Suprapubic skin (tissue), 3 donors: Measurements from ENCODE around the gene SRSF6.

Experiments used
- EP300 ChIP-seq: sonication (generic); formaldehyde crosslinking; IDR thresholded peaks from one replicate; pipeline ENCODE4 v1.6.1; 2017; ENCODE audit warnings: antibody characterized with exemption
- POLR2A ChIP-seq, 2 donors: fragments of 450-650 bp; IDR thresholded peaks; one replicate each; pipeline ENCODE4 v1.6.1; 2017; ENCODE audit warnings: antibody characterized with exemption in 2 of 2, mild to moderate bottlenecking in 2 of 2, moderate library complexity in 2 of 2
- TF ChIP-seq, protein P1 (sequence below), 2 donors: fragments of 200-600 bp in 1 of 2; fragments of 450-650 bp in 1 of 2; sonication (generic) in 1 of 2; IDR thresholded peaks; one replicate each; pipeline ENCODE4 v1.5.1; 2016 to 2019; ENCODE audit warnings: antibody characterized with exemption in 2 of 2, mild to moderate bottlenecking in 1 of 2, moderate library complexity in 1 of 2

DNA sequence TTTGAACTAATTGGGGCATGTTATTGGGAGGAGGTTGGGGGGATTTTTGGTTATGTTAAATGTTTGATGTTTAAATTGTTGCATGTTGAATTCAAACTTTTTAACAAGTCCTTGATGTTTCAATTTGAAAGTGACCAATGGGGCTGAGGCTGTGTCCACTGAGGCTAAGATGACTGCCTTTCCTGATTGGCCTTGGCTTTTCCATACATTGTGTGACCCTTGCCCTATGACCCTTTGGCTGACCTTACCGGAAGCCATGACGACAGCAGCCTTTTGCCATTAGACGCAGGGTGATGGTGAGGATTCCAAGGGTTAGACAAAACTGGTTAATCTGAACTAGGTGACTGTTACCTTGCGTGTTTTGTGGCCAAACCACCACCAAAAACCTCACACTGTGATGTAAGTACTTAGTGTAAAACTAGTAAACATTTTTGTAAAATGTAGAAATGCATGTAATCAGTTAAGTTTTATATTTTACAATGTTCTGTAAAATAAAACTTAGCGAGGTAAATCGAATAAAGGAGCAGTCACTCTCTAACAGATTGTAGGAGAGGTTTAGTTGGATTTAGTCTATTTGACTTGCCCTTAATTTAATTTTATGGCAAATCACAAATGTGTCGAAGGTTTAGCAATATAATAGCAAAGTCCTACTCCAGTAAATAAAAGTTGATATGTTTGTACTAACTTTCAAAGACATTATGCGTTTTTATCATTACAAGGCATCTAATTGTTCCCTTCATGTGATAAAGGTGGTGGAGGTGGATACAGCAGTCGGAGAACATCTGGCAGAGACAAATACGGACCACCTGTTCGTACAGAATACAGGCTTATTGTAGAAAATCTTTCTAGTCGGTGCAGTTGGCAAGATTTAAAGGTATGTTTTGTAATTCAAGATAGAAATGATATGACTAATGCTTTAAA is 1.6 kb downstream of the SRSF6 start:
- TF ChIP-seq, protein P1, sequence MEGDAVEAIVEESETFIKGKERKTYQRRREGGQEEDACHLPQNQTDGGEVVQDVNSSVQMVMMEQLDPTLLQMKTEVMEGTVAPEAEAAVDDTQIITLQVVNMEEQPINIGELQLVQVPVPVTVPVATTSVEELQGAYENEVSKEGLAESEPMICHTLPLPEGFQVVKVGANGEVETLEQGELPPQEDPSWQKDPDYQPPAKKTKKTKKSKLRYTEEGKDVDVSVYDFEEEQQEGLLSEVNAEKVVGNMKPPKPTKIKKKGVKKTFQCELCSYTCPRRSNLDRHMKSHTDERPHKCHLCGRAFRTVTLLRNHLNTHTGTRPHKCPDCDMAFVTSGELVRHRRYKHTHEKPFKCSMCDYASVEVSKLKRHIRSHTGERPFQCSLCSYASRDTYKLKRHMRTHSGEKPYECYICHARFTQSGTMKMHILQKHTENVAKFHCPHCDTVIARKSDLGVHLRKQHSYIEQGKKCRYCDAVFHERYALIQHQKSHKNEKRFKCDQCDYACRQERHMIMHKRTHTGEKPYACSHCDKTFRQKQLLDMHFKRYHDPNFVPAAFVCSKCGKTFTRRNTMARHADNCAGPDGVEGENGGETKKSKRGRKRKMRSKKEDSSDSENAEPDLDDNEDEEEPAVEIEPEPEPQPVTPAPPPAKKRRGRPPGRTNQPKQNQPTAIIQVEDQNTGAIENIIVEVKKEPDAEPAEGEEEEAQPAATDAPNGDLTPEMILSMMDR (IDR thresholded peaks at IDR 0.05), result no peak
- TF ChIP-seq POLR2A (IDR thresholded peaks at IDR 0.05) (no peak), EP300 (no peak)
